ENCODE data around the gene GTPBP1.

Gene GTPBP1

DNA sequence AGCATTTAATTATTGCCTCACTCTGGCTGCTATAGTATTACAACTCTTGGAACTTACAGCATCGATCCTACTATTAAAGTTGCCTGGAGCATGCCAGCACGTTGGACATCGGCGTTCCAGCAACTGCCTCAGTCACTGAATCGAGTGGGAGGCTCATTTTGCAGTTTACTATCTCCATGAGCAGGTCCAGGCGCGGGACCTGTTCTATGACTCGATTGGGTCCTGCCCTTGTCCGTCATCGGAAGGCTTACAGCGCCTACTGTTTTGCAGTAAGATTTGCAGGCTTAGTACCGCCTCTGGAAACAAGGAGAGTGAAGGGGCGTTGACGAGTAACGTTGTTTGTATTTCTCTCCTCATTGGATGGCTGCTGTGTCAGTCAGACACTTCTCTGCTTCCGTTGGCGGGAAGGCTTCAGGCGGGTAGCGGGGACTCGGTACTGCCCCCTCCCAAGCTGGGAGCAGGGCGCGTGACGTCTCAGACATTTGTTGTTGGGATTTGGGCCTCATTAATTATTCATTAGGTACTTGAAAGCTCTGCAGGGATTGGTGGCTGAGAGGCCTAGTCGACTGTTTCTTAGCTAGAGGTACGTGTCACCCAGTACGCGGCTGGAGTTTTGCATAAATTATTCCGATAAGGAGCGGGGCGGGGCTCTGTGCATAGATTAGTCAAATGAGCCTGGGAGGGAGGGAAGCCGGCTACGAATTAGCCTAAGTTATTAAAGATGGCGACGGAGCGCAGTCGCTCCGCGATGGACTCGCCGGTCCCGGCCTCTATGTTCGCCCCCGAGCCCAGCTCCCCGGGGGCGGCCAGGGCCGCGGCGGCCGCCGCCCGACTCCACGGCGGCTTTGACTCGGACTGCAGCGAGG lies at the start of gene GTPBP1:
TSS of gene GTPBP1 (plus strand) at position 710 of the 866 bp plus-strand sequence. CDS start at position 722, 12 bp downstream.
- DNase-seq (ENCODE audit: low read depth in 2 of 2) = peak; percentile 95 to 98

- peak; percentile 64 to 77 for DNase-seq (ENCODE audit: low read depth in 2 of 2)
Observed at GRCh38 chr22:38656256-38657044, 49.3 kb upstream of the GTPBP1 start, which contains the start of the genes CBY1 and FAM227A. TSS of gene CBY1 (plus strand) at chr22:38656638. CDS start at chr22:38668055, 11,417 bp downstream. TSS of gene FAM227A (minus strand) at chr22:38656392. CDS start at chr22:38650168, 6,224 bp downstream.

GRCh38 chr22:38657045-38657909 lies 48.5 kb upstream of the GTPBP1 start:
- DNase-seq (ENCODE audit: low read depth in 2 of 2) = peak; percentile 9 to 13

DNA sequence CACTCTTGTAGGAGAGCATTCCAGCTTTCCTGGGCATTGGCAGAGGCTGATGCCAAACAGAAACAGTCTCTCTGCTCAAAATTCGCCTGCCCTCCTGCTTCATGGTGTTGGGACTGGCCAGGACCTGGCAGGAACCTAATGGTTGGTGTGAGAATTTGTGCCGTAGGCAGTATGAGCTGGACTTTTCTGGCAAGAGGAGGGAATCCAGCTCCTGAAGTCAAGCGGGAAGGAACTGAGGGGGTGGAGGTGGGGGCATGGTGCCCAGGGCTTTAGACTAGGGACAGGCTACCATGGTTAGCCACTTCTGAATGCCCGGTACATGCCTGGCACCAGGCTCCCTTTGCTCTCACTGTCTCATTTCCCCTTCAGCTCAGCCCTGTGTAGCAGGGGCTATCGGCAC lies 30.9 kb upstream of the GTPBP1 start:
- DNase-seq (ENCODE audit: low read depth in 2 of 2) = no peak

DNA sequence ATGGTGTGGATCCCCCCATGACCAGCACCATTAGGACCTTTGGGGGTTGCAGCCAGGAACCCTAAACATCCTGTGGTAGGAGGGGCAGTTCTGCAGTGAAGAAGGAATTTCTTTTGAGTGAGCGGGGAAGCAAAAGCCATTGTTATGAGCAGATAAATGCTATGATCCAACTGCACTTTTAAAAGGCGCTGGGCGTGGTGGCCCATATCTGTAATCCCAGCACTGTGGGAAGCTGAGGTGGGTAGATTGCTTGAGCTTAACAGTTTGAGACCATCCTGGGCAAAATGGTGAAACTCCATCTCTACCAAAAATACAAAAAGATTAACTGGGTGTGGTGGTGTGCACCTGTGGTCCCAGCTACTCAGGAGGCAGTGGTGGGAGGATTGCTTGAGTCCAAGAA lies 29.9 kb upstream of the GTPBP1 start:
- no peak for DNase-seq (ENCODE audit: low read depth in 2 of 2)

GRCh38 chr22:38681582-38682335 lies 24.0 kb upstream of the GTPBP1 start, which contains the start of gene TOMM22:
TSS of gene TOMM22 (plus strand) at chr22:38681957. CDS start at chr22:38681979, 22 bp downstream.
- DNase-seq (ENCODE audit: low read depth in 2 of 2) = peak; percentile 62 to 80

DNA sequence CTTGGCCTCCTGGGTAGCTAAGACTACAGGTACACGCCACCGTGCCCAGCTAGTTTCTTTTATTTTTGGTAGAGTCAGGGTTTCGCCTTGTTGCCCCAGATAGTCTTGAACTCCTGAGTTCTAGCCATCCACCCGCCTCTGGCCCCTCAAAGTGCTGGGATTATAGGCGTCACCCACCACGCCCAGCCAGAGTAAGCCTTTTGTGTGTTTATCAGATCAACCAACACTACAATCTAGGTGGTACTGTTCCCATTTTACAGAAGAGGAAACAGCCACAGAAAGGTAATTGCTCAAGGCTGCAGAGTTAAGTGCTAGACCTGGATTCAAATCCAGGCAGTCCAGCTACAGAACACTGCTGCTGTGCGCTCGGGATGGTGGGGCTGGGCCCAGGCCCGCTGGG lies 20.8 kb upstream of the GTPBP1 start:
- no peak for DNase-seq (ENCODE audit: low read depth in 2 of 2)

DNA sequence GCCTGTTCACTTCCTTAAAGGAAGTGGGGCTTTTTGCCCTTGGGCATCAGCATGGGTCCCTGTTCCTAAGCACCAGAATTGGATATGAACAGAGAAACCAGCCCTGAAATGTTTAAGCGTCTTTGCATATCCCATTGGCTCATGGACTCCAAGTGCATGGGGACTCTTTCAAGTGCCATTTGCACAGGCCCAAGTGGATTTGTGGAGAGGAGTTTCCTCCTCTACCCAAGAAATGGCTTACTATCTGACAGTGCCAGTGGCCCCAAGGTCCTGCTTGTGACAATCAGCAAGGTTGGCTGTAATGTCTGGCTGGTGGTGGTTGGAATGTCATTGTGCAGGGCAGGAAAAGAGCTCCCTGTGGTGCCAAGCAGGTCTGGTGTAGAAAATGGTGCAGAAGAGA lies 20.0 kb upstream of the GTPBP1 start:
- no peak for DNase-seq (ENCODE audit: low read depth in 2 of 2)

- DNase-seq (ENCODE audit: low read depth in 2 of 2) = no peak
Observed at GRCh38 chr22:38689651-38690050, 16.1 kb upstream of the GTPBP1 start.

DNA sequence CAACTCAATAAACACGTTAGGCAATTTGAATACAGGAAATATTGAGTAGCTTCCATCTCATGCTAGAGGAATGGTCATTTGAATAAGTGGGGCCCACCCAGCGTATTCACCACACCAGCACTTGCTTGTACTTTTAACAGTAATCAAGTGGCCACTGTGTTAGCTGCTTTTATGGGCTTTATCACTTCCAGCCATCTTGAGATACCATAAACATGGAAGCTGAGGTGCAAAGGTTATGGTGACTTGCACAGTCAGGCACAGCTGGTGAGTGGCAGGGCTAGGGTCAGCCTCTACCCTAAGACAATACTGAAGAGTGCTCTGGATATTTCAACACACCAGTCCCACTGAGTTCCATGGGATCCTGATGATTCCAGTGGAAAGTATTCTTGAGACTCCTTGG lies 11.7 kb upstream of the GTPBP1 start:
- no peak for DNase-seq (ENCODE audit: low read depth in 2 of 2)

GRCh38 chr22:38694940-38695339 lies 10.8 kb upstream of the GTPBP1 start:
- no peak for DNase-seq (ENCODE audit: low read depth in 2 of 2)

DNA sequence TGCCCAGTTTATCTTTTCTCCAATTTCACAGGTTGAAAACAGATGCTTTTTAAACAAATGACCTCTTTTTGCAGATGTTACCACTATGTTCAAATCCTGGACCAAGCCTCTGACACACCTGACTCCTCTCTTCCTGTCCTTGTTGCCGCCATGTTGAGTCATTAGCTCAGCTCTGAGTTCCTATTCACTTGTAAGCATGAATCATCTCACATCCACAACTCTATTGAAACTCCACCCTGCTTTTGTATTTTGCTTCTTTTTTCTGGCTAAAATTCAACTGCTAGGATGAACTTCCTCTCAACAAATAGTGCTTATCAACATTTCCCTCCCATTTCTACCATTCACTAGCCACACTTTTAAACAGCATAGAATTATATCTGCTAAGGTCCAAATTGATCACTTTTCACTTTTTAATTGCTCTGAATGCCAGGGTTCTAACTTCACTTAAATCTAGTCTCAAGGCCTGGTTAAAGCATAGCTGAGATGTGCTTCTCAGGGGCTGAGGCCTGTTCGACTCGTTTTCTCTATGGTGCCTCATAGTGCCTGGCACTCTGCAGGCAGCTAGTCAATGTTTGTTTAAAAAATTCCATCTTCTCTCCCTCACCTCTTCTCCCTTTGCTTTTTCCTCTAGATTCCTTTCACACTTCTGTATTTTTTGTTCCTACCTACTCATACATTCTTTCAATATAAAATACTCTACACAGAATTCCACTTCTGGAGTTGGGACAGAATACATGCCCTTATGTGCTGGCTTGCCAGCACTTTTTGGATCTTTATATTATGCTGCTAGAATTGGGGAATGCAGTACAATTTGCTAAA lies 8.9 kb upstream of the GTPBP1 start:
- peak; percentile 27 to 30 for DNase-seq (ENCODE audit: low read depth in 2 of 2)

GRCh38 chr22:38697425-38698089 lies 8.2 kb upstream of the GTPBP1 start:
- DNase-seq (ENCODE audit: low read depth in 2 of 2) = no peak

GRCh38 chr22:38698407-38699094 lies 7.2 kb upstream of the GTPBP1 start:
- DNase-seq (ENCODE audit: low read depth in 2 of 2) = no peak

DNA sequence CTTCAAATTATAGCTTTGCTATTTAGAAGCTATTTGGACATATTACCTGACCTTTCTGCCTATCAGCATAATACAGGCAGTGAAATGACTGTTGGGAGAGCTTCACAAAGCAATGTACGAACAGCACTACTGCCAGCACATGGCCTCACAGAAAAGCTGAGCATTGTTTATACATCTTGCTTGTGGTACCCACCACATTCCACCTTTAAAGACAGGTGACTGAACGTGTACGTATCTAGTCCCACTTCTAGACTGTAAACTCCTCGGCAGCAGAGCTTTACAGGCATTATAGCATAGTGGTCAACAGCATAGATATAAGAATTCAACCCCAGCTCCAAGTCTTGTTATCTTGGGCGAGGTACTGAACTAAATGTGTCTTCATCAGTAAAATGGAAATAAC lies 6.6 kb upstream of the GTPBP1 start:
- DNase-seq (ENCODE audit: low read depth in 2 of 2) = no peak

- DNase-seq (ENCODE audit: low read depth in 2 of 2) = no peak
Observed at GRCh38 chr22:38699784-38700183, 6.0 kb upstream of the GTPBP1 start.

DNA sequence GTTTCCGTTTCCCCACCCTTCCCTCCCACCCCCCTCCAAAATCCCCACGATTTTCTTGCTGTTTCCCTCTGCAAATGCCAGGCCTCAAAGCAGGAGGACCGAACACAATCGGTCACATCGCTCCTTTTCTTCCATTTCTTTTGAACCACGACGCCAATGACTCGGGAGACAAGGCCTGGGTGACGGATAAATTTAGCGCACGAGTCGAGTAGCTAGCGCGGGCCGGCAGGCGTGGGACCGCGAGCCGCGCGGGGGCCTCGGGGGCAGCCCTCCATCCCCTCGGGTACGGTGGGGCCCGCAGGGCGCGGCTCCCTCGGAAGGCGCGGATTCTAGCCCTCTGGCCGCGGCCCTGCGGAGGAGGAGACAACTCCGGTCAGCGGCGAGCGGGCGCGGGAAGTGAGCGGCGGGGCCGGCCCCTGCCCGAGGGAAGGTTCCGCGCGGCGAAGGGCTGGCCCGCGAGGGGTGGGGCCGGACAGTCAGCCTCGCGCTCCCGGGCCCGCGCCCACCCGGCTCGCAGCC lies 5.4 kb upstream of the GTPBP1 start:
- DNase-seq (ENCODE audit: low read depth in 2 of 2) = no peak

Data from stimulated activated CD8-positive, alpha-beta memory T cell treated with anti-CD3 and anti-CD28 coated beads, Interleukin-7, amount 100 ng/mL, for 4 hours (primary cell).